ENCODE measurements around the gene COL4A5. TPM values are rescaled to one million over a fixed set of nuclear protein-coding genes. Genes with fewer than 3 reads are reported as not detected.

Gene COL4A5
- 134 TPM for total RNA-seq

DNA sequence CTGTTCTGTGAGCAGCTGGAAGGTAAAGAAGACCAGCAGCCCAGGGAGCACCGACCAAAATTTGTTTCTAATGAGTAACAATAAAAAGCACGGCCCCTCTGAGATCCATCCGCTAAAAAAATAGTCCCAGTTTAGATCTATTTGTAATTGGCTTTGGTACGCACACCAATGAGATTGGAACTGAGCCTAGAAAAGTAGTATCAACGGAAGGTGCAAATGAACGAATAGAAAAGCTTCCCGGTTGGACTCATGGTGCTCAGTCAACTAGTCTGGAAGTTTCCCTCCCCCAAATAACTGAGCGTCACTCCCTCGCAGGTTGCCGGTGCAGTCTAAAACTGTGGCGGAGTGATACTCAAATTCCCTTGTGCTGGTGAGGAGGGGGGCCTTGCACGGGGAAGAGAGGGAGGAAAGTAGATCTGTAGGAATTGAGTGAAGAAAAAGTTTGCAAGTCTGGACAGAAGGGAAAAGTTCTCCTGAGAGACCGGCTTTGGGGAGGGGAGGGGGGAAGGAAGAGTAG lies at the start of gene COL4A5:
Gene COL4A5 (plus strand): TSS at position 413 of the 517 bp plus-strand sequence. CDS start 288 bp downstream, outside the sequence.

GRCh38 chrX:108438110-108438623 lies 1.5 kb upstream of the COL4A5 start, which contains the start of gene COL4A6:
Gene COL4A6, minus strand, starts transcription at chrX:108438422. Its CDS starts 226 bp downstream, at chrX:108438196.

DNA sequence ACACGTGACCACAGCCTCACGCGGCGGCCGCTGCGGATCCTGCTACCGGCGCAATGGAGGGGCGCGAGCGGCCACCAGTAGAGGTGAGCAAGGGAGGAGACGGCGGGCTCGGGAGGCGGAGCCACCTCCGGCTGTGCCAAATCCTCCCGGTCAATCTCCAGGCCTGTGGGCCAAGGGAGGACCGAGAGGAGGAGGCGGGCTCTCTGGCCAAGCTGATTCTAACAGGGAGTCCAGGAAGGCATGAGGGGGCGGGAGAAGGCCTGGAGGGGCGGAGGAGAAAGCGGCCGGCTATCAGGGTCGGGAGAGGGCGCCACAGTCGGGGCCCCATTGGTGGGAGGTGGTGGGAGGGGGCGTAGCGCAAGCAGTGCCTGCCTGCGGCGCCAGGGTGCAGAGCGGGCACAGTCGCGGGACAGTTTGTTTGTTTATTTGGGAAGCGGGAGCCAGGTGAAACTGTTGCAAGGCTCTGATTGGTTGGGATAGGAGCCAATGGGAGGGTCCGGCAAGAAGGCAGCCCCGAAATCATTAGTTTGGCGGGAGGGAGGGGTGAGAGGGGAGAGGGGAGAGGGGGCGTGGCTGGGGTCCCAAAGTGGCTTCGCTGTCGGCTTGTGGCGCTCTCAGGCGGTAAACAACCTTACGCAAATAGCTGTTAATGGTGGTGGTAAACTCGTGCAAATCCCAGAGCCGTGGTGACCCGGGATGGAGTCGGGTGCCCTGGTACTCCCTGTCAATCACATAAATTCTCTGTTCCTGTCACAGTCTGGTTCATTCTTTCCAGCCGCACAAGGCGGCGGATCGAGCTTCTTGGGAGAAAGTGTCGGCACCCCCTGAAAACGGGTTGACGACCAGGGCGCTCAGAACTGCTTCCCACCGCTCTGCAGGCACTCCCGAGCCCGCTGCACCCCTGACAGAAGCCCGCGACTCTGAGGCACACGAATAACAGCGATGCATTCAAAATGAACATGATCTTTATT lies 297.2 kb downstream of the COL4A5 start, which contains the start of gene IRS4:
Gene IRS4 (minus strand): TSS at position 55 of the 971 bp plus-strand sequence.

Small RNAs within 50 kb of the gene (small RNA-seq; reads per million reads assigned to genes)
- gene RF00019 (ENCODE audit: low replicate concordance), result not detected

Other genes starting within 250 kb of the COL4A5 start
- 14.2 TPM for gene COL4A6, start 1.4 kb upstream of the COL4A5 start, total RNA-seq

Measured in metanephros (tissue), 2 donors.